Neutrophil (primary cell): ENCODE data around the gene OR5AN1.
"Not testable (repeated sequence)": the region's sequence is repeated elsewhere in the genome, so short reads cannot be mapped to it uniquely, and the experiment has no call there.

Experiments
- H3K27ac ChIP-seq: fragments of 200-600 bp; sonication (generic); 2 replicates; pipeline ENCODE4 v1.5.1; 2016; ENCODE audit warnings: mild to moderate bottlenecking, moderate library complexity
- H3K27me3 ChIP-seq: fragments of 200-600 bp; sonication (generic); 2 replicates; pipeline ENCODE4 v1.6.0; 2016; ENCODE audit warnings: mild to moderate bottlenecking
- H3K36me3 ChIP-seq: fragments of 200-600 bp; sonication (generic); 2 replicates; pipeline ENCODE4 v1.5.1; 2017
- H3K4me1 ChIP-seq, 2 experiments: fragments of 200-600 bp in 1 of 2; sonication (generic) in 1 of 2; 1 replicate in 1 of 2; 2 replicates in 1 of 2; pipeline versions ENCODE4 v1.5.1 to v1.6.1; 2013 to 2016; ENCODE audit warnings: low read depth in 1 of 2, low read length in 1 of 2, mild to moderate bottlenecking in 1 of 2, moderate library complexity in 1 of 2; ENCODE audit not compliant: control insufficient read depth in 1 of 2, insufficient read depth in 1 of 2
- H3K4me3 ChIP-seq, 2 experiments: fragments of 200-600 bp in 1 of 2; sonication (generic) in 1 of 2; 1 replicate in 1 of 2; 2 replicates in 1 of 2; pipeline ENCODE4 v1.5.1; 2013 to 2016; ENCODE audit warnings: low read depth in 1 of 2, low read length in 1 of 2, mild to moderate bottlenecking in 1 of 2, moderate library complexity in 1 of 2
- H3K9me3 ChIP-seq: fragments of 200-600 bp; sonication (generic); 2 replicates; pipeline ENCODE4 v1.5.1; 2016
- TF ChIP-seq, protein P1 (sequence below): fragments of 200-600 bp; sonication (generic); IDR thresholded peaks from 2 replicates; pipeline ENCODE4 v1.5.1; 2016; ENCODE audit warnings: antibody characterized with exemption

OR5AN1 gene

DNA sequence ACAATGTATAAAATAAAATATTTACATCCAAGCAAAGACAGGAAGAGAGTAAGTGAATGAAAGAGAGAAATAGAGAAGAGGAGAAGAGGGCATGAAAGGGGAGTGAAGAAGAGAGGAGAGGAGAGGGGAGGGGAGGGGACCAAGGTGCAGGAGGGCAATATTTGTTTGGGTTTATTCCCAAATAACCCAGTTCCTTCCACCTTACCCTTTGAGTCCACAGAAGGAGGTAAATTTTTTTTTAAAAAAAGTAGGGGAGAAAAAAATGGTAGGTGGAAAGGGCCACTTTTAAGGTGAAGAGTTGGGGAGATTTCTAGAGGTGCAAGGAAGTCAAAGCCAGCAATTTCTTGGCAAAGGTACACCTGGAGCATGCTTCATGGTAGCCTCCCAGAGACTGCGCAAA, 2.1 kb upstream of the OR5AN1 start:
- H3K27ac ChIP-seq = no peak overlapping the region
- TF ChIP-seq, protein P1, sequence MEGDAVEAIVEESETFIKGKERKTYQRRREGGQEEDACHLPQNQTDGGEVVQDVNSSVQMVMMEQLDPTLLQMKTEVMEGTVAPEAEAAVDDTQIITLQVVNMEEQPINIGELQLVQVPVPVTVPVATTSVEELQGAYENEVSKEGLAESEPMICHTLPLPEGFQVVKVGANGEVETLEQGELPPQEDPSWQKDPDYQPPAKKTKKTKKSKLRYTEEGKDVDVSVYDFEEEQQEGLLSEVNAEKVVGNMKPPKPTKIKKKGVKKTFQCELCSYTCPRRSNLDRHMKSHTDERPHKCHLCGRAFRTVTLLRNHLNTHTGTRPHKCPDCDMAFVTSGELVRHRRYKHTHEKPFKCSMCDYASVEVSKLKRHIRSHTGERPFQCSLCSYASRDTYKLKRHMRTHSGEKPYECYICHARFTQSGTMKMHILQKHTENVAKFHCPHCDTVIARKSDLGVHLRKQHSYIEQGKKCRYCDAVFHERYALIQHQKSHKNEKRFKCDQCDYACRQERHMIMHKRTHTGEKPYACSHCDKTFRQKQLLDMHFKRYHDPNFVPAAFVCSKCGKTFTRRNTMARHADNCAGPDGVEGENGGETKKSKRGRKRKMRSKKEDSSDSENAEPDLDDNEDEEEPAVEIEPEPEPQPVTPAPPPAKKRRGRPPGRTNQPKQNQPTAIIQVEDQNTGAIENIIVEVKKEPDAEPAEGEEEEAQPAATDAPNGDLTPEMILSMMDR = no peak
- H3K27me3 ChIP-seq = no peaks in the 10 kb centered on the region
- no peaks in the 10 kb centered on the region for H3K4me1 ChIP-seq
- H3K4me3 ChIP-seq = no peak overlapping the region
- H3K9me3 ChIP-seq = no peaks in the 10 kb centered on the region
- no peaks in the 10 kb centered on the region for H3K36me3 ChIP-seq

DNA sequence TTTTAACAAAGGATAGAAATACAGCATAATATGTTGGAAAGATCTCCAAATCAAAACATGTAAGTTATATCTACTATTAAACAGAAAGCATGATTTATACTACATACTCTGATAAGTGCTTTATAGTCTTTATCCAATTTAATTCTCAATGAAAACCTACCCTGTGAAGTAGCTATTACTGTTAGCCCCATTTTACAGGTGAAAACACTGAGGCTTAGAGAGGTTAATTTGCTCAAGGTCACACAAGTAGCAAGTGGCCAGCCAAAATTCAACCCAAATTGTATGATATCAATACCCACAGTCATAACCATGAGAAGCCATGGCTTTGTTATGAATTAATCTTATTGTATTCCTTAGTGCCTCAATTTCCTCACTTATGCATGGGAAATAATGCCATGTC, 675 bp upstream of the OR5AN1 start:
- Histone ChIP-seq H3K27me3 (no peaks in the 10 kb centered on the region), H3K9me3 (no peaks in the 10 kb centered on the region), H3K27ac (no peak overlapping the region), H3K4me3 (no peak overlapping the region), H3K36me3 (no peaks in the 10 kb centered on the region), H3K4me1 (no peaks in the 10 kb centered on the region)
- TF ChIP-seq, protein P1 = no peak

DNA sequence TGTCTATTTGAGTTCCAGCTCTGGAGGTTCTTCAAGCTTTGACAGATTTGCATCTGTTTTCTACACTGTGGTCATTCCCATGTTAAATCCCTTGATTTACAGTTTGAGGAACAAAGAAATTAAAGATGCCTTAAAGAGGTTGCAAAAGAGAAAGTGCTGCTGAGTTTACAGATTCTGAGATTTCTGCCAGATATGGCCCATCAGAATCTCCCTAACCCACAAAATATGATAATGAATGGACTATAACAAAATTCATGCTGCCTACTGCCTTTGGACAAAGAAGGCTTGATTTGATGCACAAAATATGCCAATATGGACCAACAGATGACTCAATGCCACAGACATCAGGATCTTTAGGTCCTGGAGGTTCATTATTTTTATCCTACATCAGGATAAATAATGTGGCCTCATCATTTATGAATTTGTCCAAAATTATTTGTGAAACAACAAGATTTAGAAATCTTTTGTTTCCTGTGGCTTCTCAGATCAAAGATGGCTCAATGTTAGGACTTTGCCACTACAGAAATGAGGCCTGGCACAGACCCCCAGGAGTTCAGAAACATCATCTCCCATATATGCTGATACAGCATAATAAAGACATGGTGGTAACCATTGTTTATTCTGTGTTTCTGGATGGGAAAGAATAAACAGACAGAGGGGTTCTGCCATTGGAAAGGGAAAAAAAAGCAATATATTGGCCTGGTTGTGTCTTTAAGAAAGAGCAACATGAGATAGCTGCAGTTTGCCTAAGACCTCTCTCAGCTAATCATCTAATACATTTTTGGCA, 6.7 kb downstream of the OR5AN1 start:
- TF ChIP-seq, protein P1 = no peak
- Histone ChIP-seq H3K4me3 (no peak overlapping the region), H3K36me3 (no peaks in the 10 kb centered on the region), H3K4me1 (no peaks in the 10 kb centered on the region), H3K9me3 (no peaks in the 10 kb centered on the region), H3K27ac (no peak overlapping the region), H3K27me3 (no peaks in the 10 kb centered on the region)

DNA sequence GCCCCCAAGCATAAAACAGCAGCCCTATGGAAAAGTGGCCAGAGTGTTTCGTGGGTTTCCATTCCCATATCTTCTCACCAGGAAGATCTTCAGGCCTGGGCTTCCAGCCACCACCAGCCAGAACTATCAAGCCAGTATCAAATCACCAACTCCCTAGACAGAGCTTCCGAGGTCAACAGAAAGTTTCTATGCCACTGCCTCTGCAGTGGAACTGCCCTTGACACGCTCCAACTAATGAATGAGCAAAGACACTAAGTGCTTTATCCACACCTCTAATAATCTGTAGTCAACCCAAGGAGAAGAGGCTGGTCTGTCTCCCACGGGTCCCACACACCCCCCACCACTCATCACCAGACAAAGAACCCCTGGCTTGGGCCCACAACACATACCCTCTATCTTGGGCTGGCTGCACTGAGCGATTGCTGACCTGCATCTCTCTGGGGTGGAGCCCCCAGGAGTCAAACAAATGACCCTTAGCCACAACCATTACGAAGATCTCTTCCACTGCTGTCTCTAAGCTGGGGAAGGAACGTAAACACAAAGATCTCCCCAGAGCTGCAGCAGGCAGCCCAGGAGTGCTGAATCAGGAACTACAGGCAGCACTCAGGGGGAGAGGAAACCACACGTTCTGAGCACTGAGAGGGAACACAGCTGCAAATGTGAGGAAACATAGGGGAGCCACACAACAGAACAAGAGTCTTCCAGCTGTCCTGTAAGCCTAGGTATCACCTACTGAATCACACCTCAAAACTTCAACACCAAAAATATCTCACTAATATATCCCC, 9.7 kb downstream of the OR5AN1 start:
- Histone ChIP-seq H3K9me3 (no peaks in the 10 kb centered on the region), H3K36me3 (no peaks in the 10 kb centered on the region), H3K4me3 (no peak overlapping the region), H3K27ac (no peak overlapping the region), H3K27me3 (no peaks in the 10 kb centered on the region), H3K4me1 (no peaks in the 10 kb centered on the region)
- TF ChIP-seq, protein P1 = no peak

DNA sequence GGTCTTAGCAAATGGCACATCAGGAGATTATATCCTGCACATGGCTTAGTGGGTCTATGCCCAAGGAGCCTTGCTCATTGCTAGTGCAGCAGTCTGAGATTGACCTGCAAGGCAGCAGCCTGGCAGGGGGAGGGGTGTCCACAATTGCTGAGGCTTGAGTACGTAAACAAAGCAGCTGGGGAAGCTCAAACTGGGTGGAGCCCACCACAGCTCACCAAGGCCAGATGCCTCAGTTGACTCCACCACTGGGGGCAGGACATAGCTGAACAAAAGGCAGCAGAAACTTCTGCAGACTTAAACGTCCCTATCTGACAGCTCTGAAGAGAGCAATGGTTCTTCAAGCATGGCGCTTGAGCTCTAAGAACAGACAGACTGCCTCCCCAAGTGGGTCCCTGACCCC, 13.6 kb downstream of the OR5AN1 start:
- H3K9me3 ChIP-seq, H3K4me3 ChIP-seq, H3K27me3 ChIP-seq, H3K36me3 ChIP-seq, H3K27ac ChIP-seq, H3K4me1 ChIP-seq: not testable (repeated sequence)
